ENCODE results near the gene TMEM147.

- no peak for TF ChIP-seq CTCF (IDR thresholded peaks at IDR 0.05; ENCODE audit: low read length)
- no peak for TF ChIP-seq EZH2 (IDR thresholded peaks at IDR 0.05; ENCODE audit: borderline replicate concordance, low read length)
Measured at GRCh38 chr19:35560677-35561076, 15.3 kb downstream of the TMEM147 start.

Measured in OCI-LY1 (cell line).